MM.1S (cell line): ENCODE measurements around the gene TIPIN.
A peak's percentile ranks its signal among the peaks of the same experiment; 100 is the strongest.
"Not testable (repeated sequence)": the region's sequence is repeated elsewhere in the genome, so short reads cannot be mapped to it uniquely, and the experiment has no call there.

Source experiments
- DNase-seq: peaks from one replicate; pipeline ENCODE4 v3.0.0-alpha.2; 2015
- H2AFZ ChIP-seq: fragments of 300-600 bp; sonication (generic); 2 replicates; pipeline ENCODE4 v1.6.0; 2016; ENCODE audit warnings: antibody characterized with exemption, low read length
- H3F3A ChIP-seq: fragments of 300-600 bp; sonication (generic); 2 replicates; pipeline ENCODE4 v1.6.1; 2016; ENCODE audit warnings: mild to moderate bottlenecking, antibody characterized with exemption, low read length, moderate library complexity, mixed read lengths; ENCODE audit not compliant: insufficient read depth
- H3K27ac ChIP-seq: fragments of 300-600 bp; sonication (generic); 2 replicates; pipeline ENCODE4 v1.5.1; 2016; ENCODE audit warnings: mild to moderate bottlenecking, low read length
- H3K27me3 ChIP-seq: fragments of 300-600 bp; sonication (generic); replicated peaks from 2 replicates; pipeline ENCODE4 v1.6.0; 2016; ENCODE audit warnings: low read length; ENCODE audit not compliant: insufficient read depth
- H3K36me3 ChIP-seq: fragments of 300-600 bp; sonication (generic); replicated peaks from 2 replicates; pipeline ENCODE4 v1.6.1; 2016; ENCODE audit warnings: mild to moderate bottlenecking, low read length, mixed read lengths; ENCODE audit not compliant: insufficient read depth
- H3K4me1 ChIP-seq: fragments of 300-600 bp; sonication (generic); 2 replicates; pipeline ENCODE4 v1.6.1; 2016; ENCODE audit warnings: low read length, mixed read lengths
- H3K4me2 ChIP-seq: fragments of 300-600 bp; sonication (generic); 2 replicates; pipeline ENCODE4 v1.6.0; 2016; ENCODE audit warnings: low read depth, low read length
- H3K4me3 ChIP-seq: fragments of 300-600 bp; sonication (generic); 2 replicates; pipeline ENCODE4 v1.5.1; 2016; ENCODE audit warnings: low read length, mixed read lengths
- H3K79me2 ChIP-seq: fragments of 300-600 bp; sonication (generic); 2 replicates; pipeline ENCODE4 v1.6.1; 2016; ENCODE audit warnings: mixed run types, low read length, mixed read lengths
- H3K9ac ChIP-seq: fragments of 300-600 bp; sonication (generic); 2 replicates; pipeline ENCODE4 v1.6.1; 2016; ENCODE audit warnings: low read length, mixed read lengths
- H3K9me2 ChIP-seq: fragments of 300-600 bp; sonication (generic); replicated peaks from 2 replicates; pipeline ENCODE4 v1.6.1; 2016; ENCODE audit warnings: mild to moderate bottlenecking, low read length, mixed read lengths; ENCODE audit not compliant: insufficient read depth
- H3K9me3 ChIP-seq: fragments of 300-600 bp; sonication (generic); replicated peaks from 2 replicates; pipeline ENCODE4 v1.6.1; 2016; ENCODE audit warnings: mild to moderate bottlenecking, low read length, mixed read lengths; ENCODE audit not compliant: insufficient read depth
- H4K20me1 ChIP-seq: fragments of 300-600 bp; sonication (generic); 2 replicates; pipeline ENCODE4 v1.6.1; 2016; ENCODE audit warnings: mild to moderate bottlenecking, low read length, moderate library complexity, mixed read lengths; ENCODE audit not compliant: insufficient read depth
- EZH2 ChIP-seq: fragments of 300-600 bp; sonication (generic); optimal IDR thresholded peaks from 2 replicates; pipeline ENCODE3; 2017; ENCODE audit warnings: low read depth, mild to moderate bottlenecking, antibody characterized with exemption, low read length, mixed read lengths
- EZH2phosphoT487 ChIP-seq: fragments of 300-600 bp; sonication (generic); IDR thresholded peaks from 2 replicates; pipeline ENCODE4 v1.6.1; 2018; ENCODE audit warnings: antibody characterized with exemption, low read length
- TF ChIP-seq, protein P1 (sequence below): fragments of 300-600 bp; sonication (generic); IDR thresholded peaks from 2 replicates; pipeline ENCODE4 v1.5.1; 2016; ENCODE audit warnings: antibody characterized with exemption, low read length, mixed read lengths

Gene TIPIN

DNA sequence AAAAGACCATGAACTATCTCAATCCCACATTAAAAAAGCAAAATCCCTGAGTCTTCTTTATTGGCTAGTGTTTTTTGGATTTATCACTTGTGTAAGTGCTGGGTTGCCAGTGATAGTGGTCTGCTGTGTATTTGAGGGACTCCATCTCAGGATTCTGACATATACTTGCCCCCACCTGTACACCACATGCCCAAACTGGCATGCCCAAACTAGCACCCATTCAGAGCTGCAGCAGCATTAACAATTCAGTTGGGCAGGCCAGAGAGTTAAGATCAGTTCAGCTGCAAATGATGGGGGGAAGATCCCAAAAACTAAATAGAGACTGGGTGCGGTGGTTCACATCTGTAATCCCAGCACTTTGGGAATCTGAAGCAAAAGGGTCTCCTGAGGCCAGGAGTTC, 6.3 kb upstream of the TIPIN start:
- no peak for DNase-seq
- Histone ChIP-seq H3K27me3 (no peaks in the 10 kb centered on the region), H3F3A (no peaks in the 10 kb centered on the region), H3K4me3 (no peak overlapping the region), H4K20me1 (no peaks in the 10 kb centered on the region), H3K9me3 (no peaks in the 10 kb centered on the region), H3K9me2 (no peaks in the 10 kb centered on the region), H3K27ac (no peak overlapping the region), H2AFZ (no peak overlapping the region), H3K36me3 (no peaks in the 10 kb centered on the region), H3K4me1 (no peaks in the 10 kb centered on the region), H3K4me2 (no peak overlapping the region), H3K79me2 (no peaks in the 10 kb centered on the region), H3K9ac (no peak overlapping the region)
- TF ChIP-seq EZH2 (no peak), EZH2phosphoT487 (no peak)
- TF ChIP-seq, protein P1, sequence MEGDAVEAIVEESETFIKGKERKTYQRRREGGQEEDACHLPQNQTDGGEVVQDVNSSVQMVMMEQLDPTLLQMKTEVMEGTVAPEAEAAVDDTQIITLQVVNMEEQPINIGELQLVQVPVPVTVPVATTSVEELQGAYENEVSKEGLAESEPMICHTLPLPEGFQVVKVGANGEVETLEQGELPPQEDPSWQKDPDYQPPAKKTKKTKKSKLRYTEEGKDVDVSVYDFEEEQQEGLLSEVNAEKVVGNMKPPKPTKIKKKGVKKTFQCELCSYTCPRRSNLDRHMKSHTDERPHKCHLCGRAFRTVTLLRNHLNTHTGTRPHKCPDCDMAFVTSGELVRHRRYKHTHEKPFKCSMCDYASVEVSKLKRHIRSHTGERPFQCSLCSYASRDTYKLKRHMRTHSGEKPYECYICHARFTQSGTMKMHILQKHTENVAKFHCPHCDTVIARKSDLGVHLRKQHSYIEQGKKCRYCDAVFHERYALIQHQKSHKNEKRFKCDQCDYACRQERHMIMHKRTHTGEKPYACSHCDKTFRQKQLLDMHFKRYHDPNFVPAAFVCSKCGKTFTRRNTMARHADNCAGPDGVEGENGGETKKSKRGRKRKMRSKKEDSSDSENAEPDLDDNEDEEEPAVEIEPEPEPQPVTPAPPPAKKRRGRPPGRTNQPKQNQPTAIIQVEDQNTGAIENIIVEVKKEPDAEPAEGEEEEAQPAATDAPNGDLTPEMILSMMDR: no peak

DNA sequence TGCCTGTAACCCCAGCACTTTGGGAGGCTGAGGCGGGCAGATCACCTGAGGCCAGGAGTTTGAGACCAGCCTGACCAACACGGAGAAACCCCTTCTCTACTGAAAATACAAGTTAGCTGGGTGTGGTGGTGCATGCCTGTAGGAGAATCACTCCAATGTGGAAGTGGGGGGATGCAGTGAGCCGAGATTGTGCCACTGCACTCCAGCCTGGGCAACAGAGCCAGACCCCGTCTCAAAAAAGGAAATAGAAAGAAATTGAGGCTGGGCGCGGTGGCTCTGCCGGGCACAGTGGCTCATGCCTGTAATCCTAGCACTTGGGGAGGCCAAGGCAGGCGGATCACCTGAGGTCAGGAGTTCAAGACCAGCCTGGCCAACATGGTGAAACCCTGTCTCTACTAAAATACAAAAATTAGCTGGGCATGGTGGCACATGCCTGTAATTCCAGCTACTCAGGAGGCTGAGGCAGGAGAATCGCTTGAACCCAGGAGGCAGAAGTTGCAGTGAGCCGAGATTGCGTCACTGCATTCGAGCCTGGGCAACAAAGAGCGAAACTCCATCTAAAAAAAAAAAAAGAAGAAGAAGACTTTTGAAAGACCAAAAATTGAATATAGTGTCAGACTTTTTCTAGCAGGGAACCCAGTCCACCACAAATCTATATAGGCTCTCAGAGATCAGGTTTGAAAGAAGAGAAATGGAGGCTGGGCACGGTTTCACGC, 5.4 kb upstream of the TIPIN start:
- H3F3A ChIP-seq, H3K27ac ChIP-seq, H3K9me3 ChIP-seq, H3K9ac ChIP-seq, H3K4me3 ChIP-seq, H2AFZ ChIP-seq, H3K36me3 ChIP-seq, H3K4me2 ChIP-seq, H3K27me3 ChIP-seq, H4K20me1 ChIP-seq, H3K9me2 ChIP-seq, H3K4me1 ChIP-seq, H3K79me2 ChIP-seq, DNase-seq: not testable (repeated sequence)

DNA sequence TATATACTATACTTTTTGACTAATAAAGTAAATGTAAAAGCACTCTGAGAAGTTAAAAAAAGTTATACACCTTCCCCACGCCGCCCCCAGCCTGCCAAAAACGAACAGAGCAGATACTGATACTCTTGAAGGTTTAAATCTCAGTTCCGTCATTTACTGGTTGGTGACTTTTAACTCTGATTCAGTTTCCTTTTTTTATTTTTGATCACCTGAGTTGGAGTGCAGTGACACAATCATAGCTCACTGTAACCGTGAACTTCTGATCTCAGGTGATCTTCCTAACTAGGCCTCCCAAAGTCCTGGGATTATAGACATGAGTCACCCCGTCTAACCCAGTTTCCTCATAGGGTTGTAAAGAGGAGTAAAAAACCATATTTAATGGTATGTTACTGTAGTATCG, 3.3 kb upstream of the TIPIN start:
- no peaks in the 10 kb centered on the region for H3K27me3 ChIP-seq
- no peak overlapping the region for H3K27ac ChIP-seq
- H3K4me1 ChIP-seq: no peaks in the 10 kb centered on the region
- no peaks in the 10 kb centered on the region for H3F3A ChIP-seq
- H2AFZ ChIP-seq: no peak overlapping the region
- H3K79me2 ChIP-seq: peaks cover 14% of the 10 kb centered on the region
- no peaks in the 10 kb centered on the region for H3K9me2 ChIP-seq
- DNase-seq: no peak
- no peak overlapping the region for H3K9ac ChIP-seq
- no peaks in the 10 kb centered on the region for H4K20me1 ChIP-seq
- H3K9me3 ChIP-seq: no peaks in the 10 kb centered on the region
- no peak overlapping the region for H3K4me2 ChIP-seq
- no peak overlapping the region for H3K4me3 ChIP-seq
- TF ChIP-seq, protein P1: no peak
- TF ChIP-seq EZH2 (no peak), EZH2phosphoT487 (no peak)
- H3K36me3 ChIP-seq: no peaks in the 10 kb centered on the region

DNA sequence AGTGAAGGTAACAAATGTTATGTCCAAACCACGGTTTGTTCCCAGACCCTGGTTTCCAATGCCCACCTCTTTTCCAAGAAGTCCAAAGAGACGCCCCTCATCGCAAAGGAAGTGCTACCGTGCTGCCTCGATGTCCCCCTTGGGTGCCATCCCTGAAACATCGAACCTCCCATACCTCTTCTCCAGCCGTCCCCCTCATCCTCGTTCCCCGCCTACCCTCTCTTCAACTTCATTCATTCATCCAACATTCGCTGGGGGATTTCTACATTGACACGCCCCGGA, 467 bp downstream of the TIPIN start:
- TF ChIP-seq EZH2: no peak
- TF ChIP-seq, protein P1: no peak
- no peak for TF ChIP-seq EZH2phosphoT487
- Histone ChIP-seq H3K79me2 (peaks cover 26% of the 10 kb centered on the region), H2AFZ (peak overlapping the region; percentile 67)

DNA sequence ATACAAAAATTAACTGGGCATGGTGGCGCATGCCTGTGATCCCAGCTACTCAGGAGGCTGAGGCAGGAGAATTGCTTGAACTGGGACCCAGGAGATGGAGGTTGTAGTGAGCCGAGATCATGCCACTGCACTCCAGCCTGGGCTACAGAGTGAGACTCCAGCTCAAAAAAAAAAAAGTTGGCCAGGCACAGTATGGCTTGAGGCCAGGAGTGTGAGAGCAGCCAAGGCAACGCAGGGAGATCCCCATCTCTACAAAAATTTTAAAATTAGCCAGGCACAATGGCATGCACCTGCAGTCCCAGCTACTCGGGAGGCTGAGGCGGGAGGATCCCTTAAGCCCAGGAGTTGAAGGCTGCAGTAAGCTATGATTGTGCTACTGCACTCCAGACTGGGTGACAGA, 8.0 kb downstream of the TIPIN start:
- H3K27ac ChIP-seq, H2AFZ ChIP-seq, H3K4me3 ChIP-seq, H3K27me3 ChIP-seq, H3K9me2 ChIP-seq, H3K36me3 ChIP-seq, H4K20me1 ChIP-seq, H3K4me2 ChIP-seq, H3K9me3 ChIP-seq, H3K79me2 ChIP-seq, H3F3A ChIP-seq, H3K4me1 ChIP-seq, H3K9ac ChIP-seq, DNase-seq: not testable (repeated sequence)

More for the DNA sequence above, 467 bp downstream of the TIPIN start:
- Histone ChIP-seq H4K20me1 (no peaks in the 10 kb centered on the region), H3K9ac (peak overlapping the region; percentile 91), H3K9me2 (no peaks in the 10 kb centered on the region), H3K4me3 (peak overlapping the region; percentile 87), H3K4me2 (peak overlapping the region; percentile 82), H3K27ac (peak overlapping the region; percentile 61; the same call in 1 of the 2 replicates), H3K27me3 (no peaks in the 10 kb centered on the region), H3K36me3 (no peaks in the 10 kb centered on the region), H3K9me3 (no peaks in the 10 kb centered on the region), H3F3A (0 out of 2 replicates have a peak, but pooled peaks cover 3% of the 10 kb centered on the region), H3K4me1 (no peaks in the 10 kb centered on the region)
- peak; percentile 10 for DNase-seq
